K562 treated with DMSO at 1 percent for 48 hours (cell line): ENCODE measurements around the gene NUDT13. TPM values are rescaled to one million over a fixed set of nuclear protein-coding genes. Genes with fewer than 3 reads are reported as not detected.

ENCODE experiments used
- total RNA-seq: library from RNA; unstranded; fragments of 300-600 nt; gene quantifications from 2 replicates; pipeline ENCODE4 v1.2.3, GENCODE V29; 2022; ENCODE audit warnings: low replicate concordance; ENCODE audit errors: extremely low read depth

The NUDT13 gene
- total RNA-seq, result not detected in 2 replicates

DNA sequence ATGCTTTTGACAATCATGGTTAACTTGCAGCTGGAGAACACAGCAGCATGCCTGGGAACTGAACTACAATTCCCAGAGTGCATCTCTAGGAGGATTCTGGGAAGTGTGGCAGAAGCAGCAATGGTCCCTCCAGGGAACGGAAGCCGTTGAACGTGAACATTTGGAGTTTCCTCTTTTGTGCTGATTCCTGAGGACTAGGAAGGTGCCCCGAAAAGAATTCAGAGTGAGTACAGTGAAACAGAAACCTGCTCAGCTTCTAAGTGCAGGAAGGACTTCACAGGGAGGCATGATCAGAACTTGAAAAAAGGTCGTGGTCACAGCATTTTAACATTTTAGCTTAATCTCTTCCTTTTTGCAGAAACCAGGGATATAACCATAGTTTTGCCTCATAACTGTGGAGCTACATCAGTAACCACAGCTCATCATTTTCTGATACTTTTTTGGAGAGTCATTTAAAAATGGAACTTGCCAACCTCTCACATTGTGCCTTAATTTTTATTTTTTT, at the start of gene NUDT13:
TSS of gene NUDT13 (plus strand) at position 111 of the 505 bp plus-strand sequence. CDS start 3,911 bp downstream, outside the sequence.

GRCh38 chr10:73096449-73097304, 13.6 kb upstream of the NUDT13 start, which contains the start of gene P4HA1:
Gene P4HA1, minus strand, starts transcription at chr10:73096866. Its CDS starts 21,983 bp downstream, at chr10:73074883.

GRCh38 chr10:73167783-73168464, 57.7 kb downstream of the NUDT13 start, which contains the start of the genes ECD and FAM149B1:
Gene ECD, minus strand, starts transcription at chr10:73168008. Its CDS starts 4,071 bp downstream, at chr10:73163937.
Gene FAM149B1, plus strand, starts transcription at chr10:73168119. Its CDS starts 221 bp downstream, at chr10:73168340.

Other genes starting within 250 kb of the NUDT13 start
- not detected in 2 replicates for gene OIT3, start 216.7 kb upstream of the NUDT13 start, total RNA-seq
- gene PLA2G12B, start 155.6 kb upstream of the NUDT13 start, total RNA-seq, result not detected in 2 replicates
- not detected in 2 replicates for gene P4HA1, start 13.6 kb upstream of the NUDT13 start, total RNA-seq
- gene ECD, start 57.6 kb downstream of the NUDT13 start, total RNA-seq, result not detected in 2 replicates
- not detected in 2 replicates for gene FAM149B1, start 57.7 kb downstream of the NUDT13 start, total RNA-seq
- not detected in 2 replicates for gene DNAJC9, start 136.8 kb downstream of the NUDT13 start, total RNA-seq
- 145 TPM in 1 of 2 replicates, not detected in the other for gene MRPS16, start 142.2 kb downstream of the NUDT13 start, total RNA-seq
- gene CFAP70, start 248.4 kb downstream of the NUDT13 start, total RNA-seq, result not detected in 2 replicates